ENCODE results near the gene HSDL1. TPM values are rescaled to one million over a fixed set of nuclear protein-coding genes. Genes with fewer than 3 reads are reported as not detected.

Gene HSDL1
- total and polyA plus RNA-seq, 4 donors = 59.8 to 77.2 (median 71.6) TPM

DNA sequence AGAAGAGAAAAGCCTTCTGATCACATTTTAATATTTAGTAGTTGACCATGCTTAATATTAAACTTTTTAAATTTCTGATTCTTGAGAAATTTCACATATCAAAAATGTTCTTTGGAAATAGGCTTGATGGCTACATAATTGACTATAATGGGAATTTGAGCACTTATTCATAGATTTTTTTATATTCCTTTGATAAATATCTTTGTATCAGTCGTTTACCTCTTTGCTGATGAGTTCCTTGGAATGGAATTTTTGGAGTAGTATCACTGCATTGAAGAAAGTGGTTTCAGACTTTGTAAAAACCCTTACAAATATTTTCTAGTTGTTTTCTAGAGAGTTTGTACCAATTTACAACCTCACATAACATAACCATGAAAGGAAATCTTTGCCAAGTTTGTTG lies 14.8 kb upstream of the HSDL1 start:
- Histone ChIP-seq H3K27me3 (ENCODE audit: control insufficient read depth, insufficient read depth, low read length) (no peaks in the 10 kb centered on the region), H3K36me3 (ENCODE audit: control insufficient read depth, insufficient read depth, low read length) (no peaks in the 10 kb centered on the region), H3K4me1 (ENCODE audit: control insufficient read depth, insufficient read depth, low read length) (no peaks in the 10 kb centered on the region), H3K9me3 (ENCODE audit: control insufficient read depth, insufficient read depth, low read length) (no peaks in the 10 kb centered on the region), H3K27ac (ENCODE audit: low read depth, low read length) (no peak overlapping the region), H3K4me3 (ENCODE audit: low read depth, low read length) (no peak overlapping the region)
- WGBS (ENCODE audit: insufficient coverage) = no CpG with 5 or more reads among the region's 1 CpG
- no peak for DNase-seq (ENCODE audit: low read depth in 4 of 6, low spot score in 6 of 6)

DNA sequence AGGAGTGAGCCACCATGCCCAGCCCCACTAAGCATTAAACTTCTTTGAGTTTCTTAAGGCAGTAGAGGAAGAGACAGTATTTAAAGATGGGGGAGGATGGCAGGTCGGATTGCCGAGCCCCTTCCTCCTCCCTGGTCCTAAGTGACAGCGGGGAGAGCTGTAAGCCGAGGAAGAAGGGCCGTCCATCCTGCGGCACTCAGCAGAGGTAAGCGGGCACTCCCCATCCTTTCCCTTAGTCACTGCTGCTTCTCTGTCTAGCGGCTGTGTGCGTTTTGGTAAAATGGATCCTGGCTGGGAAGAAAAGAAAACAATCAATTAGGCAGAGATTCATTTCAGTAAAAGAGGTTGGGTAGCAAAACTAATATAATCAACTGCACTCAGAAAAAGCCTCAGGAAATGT lies 14.0 kb upstream of the HSDL1 start:
- 33% methylated on average over 2 of the region's 9 CpGs for WGBS (ENCODE audit: insufficient coverage)
- H3K4me3 ChIP-seq (ENCODE audit: low read depth, low read length) = no peak overlapping the region

DNA sequence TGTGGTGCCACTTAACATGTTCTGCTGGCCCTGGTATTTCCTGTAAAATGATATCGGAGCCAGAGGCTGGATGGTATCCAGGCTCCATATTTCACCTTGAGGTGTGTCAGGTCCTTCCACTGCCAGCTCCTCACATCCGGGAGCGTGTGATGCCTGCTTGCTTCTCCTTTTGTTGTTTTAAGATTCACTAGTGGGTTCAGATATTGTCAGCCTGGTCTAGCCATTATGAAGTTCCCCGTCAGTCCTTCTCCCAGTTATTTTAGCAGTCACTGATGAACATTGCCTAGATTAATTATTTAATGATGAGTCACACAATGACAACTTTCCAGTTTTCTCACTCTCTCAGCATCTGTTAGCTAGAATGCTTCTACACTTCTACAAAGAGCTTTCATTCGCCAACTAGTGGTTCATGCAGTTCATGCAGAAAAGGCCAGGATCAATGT lies 11.4 kb upstream of the HSDL1 start:
- no peak for DNase-seq (ENCODE audit: low read depth in 4 of 6, low spot score in 6 of 6)
- no peaks in the 10 kb centered on the region for H3K27me3 ChIP-seq (ENCODE audit: control insufficient read depth, insufficient read depth, low read length)
- H3K4me3 ChIP-seq (ENCODE audit: low read depth, low read length) = no peak overlapping the region
- no peaks in the 10 kb centered on the region for H3K36me3 ChIP-seq (ENCODE audit: control insufficient read depth, insufficient read depth, low read length)
- 90% methylated on average over 2 of the region's 5 CpGs for WGBS (ENCODE audit: insufficient coverage)
- H3K27ac ChIP-seq (ENCODE audit: low read depth, low read length) = no peak overlapping the region
- no peaks in the 10 kb centered on the region for H3K4me1 ChIP-seq (ENCODE audit: control insufficient read depth, insufficient read depth, low read length)
- no peaks in the 10 kb centered on the region for H3K9me3 ChIP-seq (ENCODE audit: control insufficient read depth, insufficient read depth, low read length)

More for the DNA sequence above, 14.0 kb upstream of the HSDL1 start:
- Histone ChIP-seq H3K9me3 (ENCODE audit: control insufficient read depth, insufficient read depth, low read length) (no peaks in the 10 kb centered on the region), H3K27me3 (ENCODE audit: control insufficient read depth, insufficient read depth, low read length) (no peaks in the 10 kb centered on the region), H3K4me1 (ENCODE audit: control insufficient read depth, insufficient read depth, low read length) (no peaks in the 10 kb centered on the region), H3K27ac (ENCODE audit: low read depth, low read length) (no peak overlapping the region), H3K36me3 (ENCODE audit: control insufficient read depth, insufficient read depth, low read length) (no peaks in the 10 kb centered on the region)
- DNase-seq (ENCODE audit: low read depth in 4 of 6, low spot score in 6 of 6) = no peak

DNA sequence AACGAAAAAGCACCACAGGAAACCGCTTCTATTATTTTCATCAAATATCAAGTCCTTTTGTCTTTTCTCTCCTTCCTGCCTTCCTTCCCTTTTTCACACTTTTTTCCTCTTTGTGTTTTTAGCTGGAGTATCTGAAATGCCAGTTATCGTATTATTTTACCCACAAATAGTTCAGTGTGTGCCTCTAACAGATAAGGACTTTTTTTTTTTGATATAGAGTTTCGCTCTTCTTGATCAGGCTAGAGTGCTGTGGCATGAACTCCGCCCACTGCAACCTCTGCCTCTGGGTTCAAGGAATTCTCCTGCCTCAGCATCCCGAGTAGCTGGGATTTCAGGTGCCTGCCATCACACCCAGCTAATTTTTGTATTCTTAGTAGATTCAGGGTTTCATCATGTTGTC lies 10.8 kb upstream of the HSDL1 start:
- no peak for DNase-seq (ENCODE audit: low read depth in 4 of 6, low spot score in 6 of 6)
- Histone ChIP-seq H3K4me3 (ENCODE audit: low read depth, low read length) (no peak overlapping the region), H3K27ac (ENCODE audit: low read depth, low read length) (no peak overlapping the region), H3K4me1 (ENCODE audit: control insufficient read depth, insufficient read depth, low read length) (no peaks in the 10 kb centered on the region), H3K27me3 (ENCODE audit: control insufficient read depth, insufficient read depth, low read length) (no peaks in the 10 kb centered on the region), H3K36me3 (ENCODE audit: control insufficient read depth, insufficient read depth, low read length) (no peaks in the 10 kb centered on the region), H3K9me3 (ENCODE audit: control insufficient read depth, insufficient read depth, low read length) (no peaks in the 10 kb centered on the region)
- no CpG with 5 or more reads among the region's 6 CpGs for WGBS (ENCODE audit: insufficient coverage)

DNA sequence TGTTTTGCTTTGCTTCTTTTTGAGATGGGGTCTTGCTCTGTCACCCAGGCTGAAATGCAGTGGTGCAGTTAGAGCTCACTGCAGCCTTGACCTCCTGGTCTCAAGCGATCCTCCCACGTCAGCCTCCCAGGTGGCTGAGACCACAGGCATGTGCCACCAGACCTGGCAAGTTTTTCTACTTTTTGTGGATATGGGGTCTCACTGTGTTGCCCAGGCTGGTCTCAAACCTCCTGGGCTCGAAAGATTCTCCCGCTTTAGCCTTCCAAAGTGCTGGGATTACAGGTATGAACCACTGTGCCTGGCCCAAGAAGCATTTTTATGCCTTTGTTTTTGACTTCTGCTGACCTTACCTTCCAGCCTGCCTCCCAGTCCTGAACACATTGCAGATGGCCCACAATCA lies 10.2 kb upstream of the HSDL1 start:
- H3K27ac ChIP-seq (ENCODE audit: low read depth, low read length) = no peak overlapping the region
- no peaks in the 10 kb centered on the region for H3K9me3 ChIP-seq (ENCODE audit: control insufficient read depth, insufficient read depth, low read length)
- DNase-seq (ENCODE audit: low read depth in 4 of 6, low spot score in 6 of 6) = no peak
- H3K4me3 ChIP-seq (ENCODE audit: low read depth, low read length) = no peak overlapping the region
- WGBS (ENCODE audit: insufficient coverage) = 95% methylated on average over 4 of the region's 4 CpGs
- H3K27me3 ChIP-seq (ENCODE audit: control insufficient read depth, insufficient read depth, low read length) = no peaks in the 10 kb centered on the region
- no peaks in the 10 kb centered on the region for H3K4me1 ChIP-seq (ENCODE audit: control insufficient read depth, insufficient read depth, low read length)
- no peaks in the 10 kb centered on the region for H3K36me3 ChIP-seq (ENCODE audit: control insufficient read depth, insufficient read depth, low read length)

DNA sequence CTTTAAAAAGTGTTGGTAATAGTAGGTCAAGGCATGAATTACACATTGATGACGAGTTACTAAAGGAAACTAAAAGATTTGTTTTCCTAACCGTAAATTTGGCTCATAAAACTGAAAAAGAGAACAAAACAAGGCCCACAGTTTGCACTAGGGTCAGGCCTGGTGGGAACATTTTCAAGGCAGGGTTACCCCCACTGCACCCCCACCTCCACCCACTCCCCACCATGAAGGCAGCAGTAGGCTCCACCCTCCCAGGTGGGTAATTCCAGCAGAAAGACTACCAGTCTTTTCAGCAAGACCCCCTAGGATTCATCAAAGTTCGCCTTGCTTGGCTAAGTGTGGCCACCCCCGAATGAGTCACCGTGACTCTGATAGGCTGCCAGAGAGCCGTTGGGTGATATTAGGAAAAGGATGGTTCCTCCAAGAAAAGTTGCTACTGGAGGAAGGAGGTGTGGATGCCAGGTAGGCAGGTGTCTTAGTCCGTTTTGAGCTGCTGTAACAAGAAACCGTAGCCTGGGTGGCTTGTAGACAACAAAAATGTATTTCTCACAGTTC lies 8.8 kb upstream of the HSDL1 start:
- H3K9me3 ChIP-seq (ENCODE audit: control insufficient read depth, insufficient read depth, low read length) = no peaks in the 10 kb centered on the region
- no peaks in the 10 kb centered on the region for H3K36me3 ChIP-seq (ENCODE audit: control insufficient read depth, insufficient read depth, low read length)
- H3K27me3 ChIP-seq (ENCODE audit: control insufficient read depth, insufficient read depth, low read length) = no peaks in the 10 kb centered on the region
- no peak overlapping the region for H3K27ac ChIP-seq (ENCODE audit: low read depth, low read length)
- no peaks in the 10 kb centered on the region for H3K4me1 ChIP-seq (ENCODE audit: control insufficient read depth, insufficient read depth, low read length)
- WGBS (ENCODE audit: insufficient coverage) = 63% methylated on average over 7 of the region's 8 CpGs
- no peak for DNase-seq (ENCODE audit: low read depth in 4 of 6, low spot score in 6 of 6)
- no peak overlapping the region for H3K4me3 ChIP-seq (ENCODE audit: low read depth, low read length)

DNA sequence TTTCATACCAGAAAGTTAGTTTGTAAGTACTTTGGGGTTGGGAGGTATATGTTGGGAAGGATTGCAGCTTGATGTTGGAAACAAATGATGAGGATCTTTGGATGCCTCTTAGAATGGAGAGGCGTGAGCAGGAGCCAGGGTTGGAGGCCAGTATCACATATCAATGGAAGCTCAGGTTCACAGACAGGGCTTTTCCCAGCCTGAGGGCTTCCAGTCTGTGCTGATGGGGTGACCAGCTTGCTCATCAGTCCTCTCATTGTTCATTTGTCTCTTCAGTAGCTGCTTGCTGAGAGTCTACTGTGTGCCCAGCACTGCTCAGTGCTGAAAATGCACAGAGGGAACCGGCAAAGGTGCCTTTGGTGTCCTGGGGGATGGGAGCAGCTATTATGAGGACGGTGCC lies 5.9 kb upstream of the HSDL1 start:
- Histone ChIP-seq H3K36me3 (ENCODE audit: control insufficient read depth, insufficient read depth, low read length) (no peaks in the 10 kb centered on the region), H3K27me3 (ENCODE audit: control insufficient read depth, insufficient read depth, low read length) (no peaks in the 10 kb centered on the region), H3K27ac (ENCODE audit: low read depth, low read length) (no peak overlapping the region), H3K4me3 (ENCODE audit: low read depth, low read length) (no peak overlapping the region), H3K4me1 (ENCODE audit: control insufficient read depth, insufficient read depth, low read length) (peaks cover under 1% of the 10 kb centered on the region), H3K9me3 (ENCODE audit: control insufficient read depth, insufficient read depth, low read length) (no peaks in the 10 kb centered on the region)
- WGBS (ENCODE audit: insufficient coverage) = 68% methylated on average over 2 of the region's 3 CpGs
- no peak for DNase-seq (ENCODE audit: low read depth in 4 of 6, low spot score in 6 of 6)

DNA sequence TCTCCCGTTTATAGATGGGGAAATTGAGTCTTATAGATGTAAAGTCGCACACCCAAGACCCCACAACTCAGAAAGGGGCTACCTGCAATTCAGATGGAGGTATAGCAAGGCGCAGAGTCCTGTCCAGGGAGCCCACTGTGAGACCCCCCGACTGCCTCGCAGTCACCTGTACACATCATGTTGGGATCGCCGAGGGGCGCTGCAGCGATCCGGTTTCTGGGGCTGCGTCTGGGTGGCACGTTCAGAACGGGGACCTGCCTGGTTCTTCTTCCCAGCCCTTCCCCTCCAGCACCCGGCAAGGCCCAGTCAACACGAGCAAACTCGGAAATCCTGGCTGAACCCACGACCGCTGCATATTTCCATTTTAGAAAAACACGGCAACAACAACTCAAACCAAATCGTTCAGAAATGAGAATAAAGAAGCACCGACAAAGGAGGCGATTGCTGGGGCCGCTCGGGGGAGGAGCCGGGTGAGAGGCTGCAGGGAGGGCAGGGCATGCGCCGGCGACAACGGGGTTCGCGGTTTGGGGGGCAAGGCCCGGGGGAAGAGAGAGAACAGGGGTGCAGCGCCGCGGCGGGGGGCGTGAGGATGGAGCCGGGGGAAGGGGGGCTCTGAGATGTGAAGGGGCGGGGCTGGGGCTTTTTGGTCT lies 643 bp downstream of the HSDL1 start:
- Histone ChIP-seq H3K9me3 (ENCODE audit: control insufficient read depth, insufficient read depth, low read length) (no peaks in the 10 kb centered on the region), H3K4me3 (ENCODE audit: low read depth, low read length) (peak overlapping the region; percentile 84), H3K27ac (ENCODE audit: low read depth, low read length) (peak overlapping the region; percentile 61), H3K36me3 (ENCODE audit: control insufficient read depth, insufficient read depth, low read length) (peaks cover 5% of the 10 kb centered on the region), H3K27me3 (ENCODE audit: control insufficient read depth, insufficient read depth, low read length) (no peaks in the 10 kb centered on the region), H3K4me1 (ENCODE audit: control insufficient read depth, insufficient read depth, low read length) (peaks cover 18% of the 10 kb centered on the region)
- DNase-seq (ENCODE audit: low read depth in 4 of 6, low spot score in 6 of 6) = peak in 2 of 6 donors; percentile 54 to 72
- WGBS (ENCODE audit: insufficient coverage) = under 1% methylated on average over 33 of the region's 39 CpGs

DNA sequence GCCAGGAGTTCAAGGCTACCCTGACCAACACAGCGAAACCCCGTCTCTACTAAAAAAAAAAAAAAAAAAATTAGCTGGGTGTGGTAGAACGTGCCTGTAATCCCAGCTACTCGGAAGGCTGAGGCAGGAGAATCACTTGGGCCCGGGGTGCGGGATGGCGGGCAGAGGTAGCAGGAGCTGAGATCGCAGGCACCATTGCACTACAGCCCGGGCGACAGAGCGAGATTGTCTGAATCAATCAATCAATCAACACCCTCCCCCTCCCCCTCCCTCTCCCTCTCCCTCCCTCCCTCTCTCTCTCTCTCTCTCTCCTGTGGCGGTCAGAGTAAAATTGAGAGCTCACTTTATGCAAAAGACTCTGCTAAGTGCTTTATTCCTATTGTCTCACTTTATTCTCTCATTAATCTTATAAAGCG lies 1.2 kb downstream of the HSDL1 start:
- DNase-seq (ENCODE audit: low read depth in 4 of 6, low spot score in 6 of 6) = peak in 1 of 6 donors; percentile 34
- 18% methylated on average over 6 of the region's 13 CpGs for WGBS (ENCODE audit: insufficient coverage)
- Histone ChIP-seq H3K4me1 (ENCODE audit: control insufficient read depth, insufficient read depth, low read length) (peaks cover 18% of the 10 kb centered on the region), H3K27me3 (ENCODE audit: control insufficient read depth, insufficient read depth, low read length) (no peaks in the 10 kb centered on the region), H3K36me3 (ENCODE audit: control insufficient read depth, insufficient read depth, low read length) (peaks cover 5% of the 10 kb centered on the region), H3K9me3 (ENCODE audit: control insufficient read depth, insufficient read depth, low read length) (no peaks in the 10 kb centered on the region), H3K27ac (ENCODE audit: low read depth, low read length) (no peak overlapping the region), H3K4me3 (ENCODE audit: low read depth, low read length) (peak overlapping the region; percentile 84)

DNA sequence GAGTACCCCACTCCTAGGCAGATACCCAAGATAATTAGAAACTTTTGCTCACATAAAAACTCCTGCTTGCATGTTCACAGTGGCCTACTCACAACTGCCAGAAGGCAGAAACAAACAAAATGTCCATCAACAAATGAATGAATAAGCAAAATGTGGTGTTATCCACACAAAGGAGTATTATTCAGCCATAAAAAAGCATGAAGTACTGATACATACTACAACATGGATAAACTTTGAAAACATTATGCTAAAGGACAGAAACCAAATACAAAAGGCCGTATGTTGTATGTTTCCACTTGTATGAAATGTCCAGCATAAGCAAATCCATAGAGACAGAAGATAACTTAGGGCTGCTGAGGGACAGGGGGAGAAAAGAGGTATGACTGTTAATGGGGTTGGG lies 1.9 kb downstream of the HSDL1 start:
- no peak for DNase-seq (ENCODE audit: low read depth in 4 of 6, low spot score in 6 of 6)
- no peaks in the 10 kb centered on the region for H3K9me3 ChIP-seq (ENCODE audit: control insufficient read depth, insufficient read depth, low read length)
- WGBS (ENCODE audit: insufficient coverage) = no CpG with 5 or more reads among the region's 1 CpG
- no peaks in the 10 kb centered on the region for H3K27me3 ChIP-seq (ENCODE audit: control insufficient read depth, insufficient read depth, low read length)
- peaks cover 18% of the 10 kb centered on the region for H3K4me1 ChIP-seq (ENCODE audit: control insufficient read depth, insufficient read depth, low read length)
- H3K36me3 ChIP-seq (ENCODE audit: control insufficient read depth, insufficient read depth, low read length) = peaks cover 5% of the 10 kb centered on the region
- no peak overlapping the region for H3K27ac ChIP-seq (ENCODE audit: low read depth, low read length)
- no peak overlapping the region for H3K4me3 ChIP-seq (ENCODE audit: low read depth, low read length)

Data from spinal cord (tissue), 10 donors.